DOHH2 (cell line): ENCODE measurements around the gene C9orf40.

Source experiments
- H3F3A ChIP-seq: fragments of 200-600 bp; sonication (generic), shearing (Covaris generic); 2 replicates; pipeline ENCODE4 v1.6.0; 2016; ENCODE audit warnings: antibody characterized with exemption, mild to moderate bottlenecking; ENCODE audit not compliant: control insufficient read depth, insufficient read depth
- H3K27ac ChIP-seq: fragments of 200-600 bp; sonication (generic); 2 replicates; pipeline ENCODE4 v1.5.1; 2014; ENCODE audit warnings: low read depth, mild to moderate bottlenecking, low read length, moderate library complexity
- H3K27me3 ChIP-seq: fragments of 200-600 bp; sonication (generic); 2 replicates; pipeline ENCODE4 v1.6.1; 2014; ENCODE audit warnings: mild to moderate bottlenecking, low read length, mixed read lengths; ENCODE audit not compliant: control insufficient read depth
- H3K36me3 ChIP-seq: fragments of 200-600 bp; sonication (generic); 2 replicates; pipeline ENCODE4 v1.6.1; 2014; ENCODE audit warnings: mild to moderate bottlenecking, low read length, moderate library complexity, mixed read lengths; ENCODE audit not compliant: control insufficient read depth
- H3K4me1 ChIP-seq: fragments of 200-600 bp; sonication (generic); 2 replicates; pipeline ENCODE4 v1.6.1; 2014; ENCODE audit warnings: mild to moderate bottlenecking, low read length, mixed read lengths; ENCODE audit not compliant: control insufficient read depth
- H3K4me2 ChIP-seq: fragments of 200-600 bp; sonication (generic); 2 replicates; pipeline ENCODE4 v1.6.0; 2014; ENCODE audit warnings: mild to moderate bottlenecking, low read length, moderate library complexity
- H3K4me3 ChIP-seq: fragments of 200-600 bp; sonication (generic); 2 replicates; pipeline ENCODE4 v1.5.1; 2014; ENCODE audit warnings: mild to moderate bottlenecking, low read length, mixed read lengths
- H3K79me2 ChIP-seq: fragments of 200-600 bp; sonication (generic); 2 replicates; pipeline ENCODE4 v1.6.1; 2014; ENCODE audit warnings: mild to moderate bottlenecking, low read length, mixed read lengths; ENCODE audit not compliant: control insufficient read depth
- H3K9me2 ChIP-seq: fragments of 200-600 bp; sonication (generic); replicated peaks from 2 replicates; pipeline ENCODE4 v1.6.1; 2014; ENCODE audit warnings: mild to moderate bottlenecking, low read length, mixed read lengths; ENCODE audit not compliant: control insufficient read depth
- H3K9me3 ChIP-seq: fragments of 200-600 bp; sonication (generic); 2 replicates; pipeline ENCODE4 v1.6.1; 2014; ENCODE audit warnings: antibody characterized with exemption, low read length, mixed read lengths; ENCODE audit not compliant: control insufficient read depth, insufficient read depth
- H4K20me1 ChIP-seq: fragments of 200-600 bp; sonication (generic); 2 replicates; pipeline ENCODE4 v1.6.0; 2014; ENCODE audit warnings: low read depth, mild to moderate bottlenecking, antibody characterized with exemption, low read length, moderate library complexity; ENCODE audit not compliant: control insufficient read depth, insufficient read depth
- EZH2phosphoT487 ChIP-seq: fragments of 200-600 bp; sonication (generic); IDR thresholded peaks from 2 replicates; pipeline ENCODE4 v1.6.1; 2017; ENCODE audit warnings: borderline replicate concordance, mild to moderate bottlenecking, antibody characterized with exemption, low read length, moderate library complexity, mixed read lengths
- TF ChIP-seq, protein P1 (sequence below): fragments of 200-600 bp; sonication (generic); IDR thresholded peaks from one replicate; pipeline ENCODE4 v1.5.1; 2014; ENCODE audit warnings: antibody characterized with exemption, mild to moderate bottlenecking, low read depth, low read length; ENCODE audit not compliant: poor library complexity, severe bottlenecking

C9orf40 gene

GRCh38 chr9:74920944-74921626, 31.6 kb downstream of the C9orf40 start:
- Histone ChIP-seq H3K79me2 (no peaks in the 10 kb centered on the region), H3K27me3 (no peaks in the 10 kb centered on the region), H4K20me1 (no peaks in the 10 kb centered on the region), H3K4me2 (no peak overlapping the region), H3F3A (no peaks in the 10 kb centered on the region), H3K4me3 (no peak overlapping the region), H3K27ac (no peak overlapping the region), H3K4me1 (no peaks in the 10 kb centered on the region), H3K9me2 (no peaks in the 10 kb centered on the region), H3K36me3 (no peaks in the 10 kb centered on the region), H3K9me3 (no peaks in the 10 kb centered on the region)
- TF ChIP-seq, protein P1, sequence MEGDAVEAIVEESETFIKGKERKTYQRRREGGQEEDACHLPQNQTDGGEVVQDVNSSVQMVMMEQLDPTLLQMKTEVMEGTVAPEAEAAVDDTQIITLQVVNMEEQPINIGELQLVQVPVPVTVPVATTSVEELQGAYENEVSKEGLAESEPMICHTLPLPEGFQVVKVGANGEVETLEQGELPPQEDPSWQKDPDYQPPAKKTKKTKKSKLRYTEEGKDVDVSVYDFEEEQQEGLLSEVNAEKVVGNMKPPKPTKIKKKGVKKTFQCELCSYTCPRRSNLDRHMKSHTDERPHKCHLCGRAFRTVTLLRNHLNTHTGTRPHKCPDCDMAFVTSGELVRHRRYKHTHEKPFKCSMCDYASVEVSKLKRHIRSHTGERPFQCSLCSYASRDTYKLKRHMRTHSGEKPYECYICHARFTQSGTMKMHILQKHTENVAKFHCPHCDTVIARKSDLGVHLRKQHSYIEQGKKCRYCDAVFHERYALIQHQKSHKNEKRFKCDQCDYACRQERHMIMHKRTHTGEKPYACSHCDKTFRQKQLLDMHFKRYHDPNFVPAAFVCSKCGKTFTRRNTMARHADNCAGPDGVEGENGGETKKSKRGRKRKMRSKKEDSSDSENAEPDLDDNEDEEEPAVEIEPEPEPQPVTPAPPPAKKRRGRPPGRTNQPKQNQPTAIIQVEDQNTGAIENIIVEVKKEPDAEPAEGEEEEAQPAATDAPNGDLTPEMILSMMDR: no peak
- TF ChIP-seq EZH2phosphoT487: no peak

DNA sequence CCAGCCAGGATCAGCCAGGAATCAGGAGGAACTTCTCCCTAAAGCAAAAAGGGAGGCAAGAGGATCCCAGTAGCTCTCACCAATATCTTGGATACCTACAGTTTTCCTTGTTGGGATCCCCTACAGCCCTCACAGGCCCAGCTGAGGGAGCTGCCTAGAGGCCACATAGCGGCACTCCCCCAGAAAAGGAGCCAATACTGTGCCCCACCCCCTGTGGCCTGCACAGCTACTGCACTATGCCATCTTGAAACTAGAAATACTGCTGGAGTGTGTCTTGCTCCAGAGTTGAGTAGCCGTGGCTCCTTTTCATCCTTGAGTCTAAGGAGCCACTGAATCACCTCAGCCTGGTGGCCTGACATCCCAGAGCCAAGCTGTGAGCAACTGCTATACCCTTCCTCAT, 42.7 kb downstream of the C9orf40 start:
- TF ChIP-seq EZH2phosphoT487: no peak
- TF ChIP-seq, protein P1: no peak
- no peaks in the 10 kb centered on the region for H4K20me1 ChIP-seq
- H3K4me2 ChIP-seq: no peak overlapping the region
- no peak overlapping the region for H3K4me3 ChIP-seq
- H3K9me2 ChIP-seq: no peaks in the 10 kb centered on the region
- H3K36me3 ChIP-seq: no peaks in the 10 kb centered on the region
- no peaks in the 10 kb centered on the region for H3K4me1 ChIP-seq
- H3K27me3 ChIP-seq: 0 out of 2 replicates have a peak, but pooled peaks cover 3% of the 10 kb centered on the region
- no peaks in the 10 kb centered on the region for H3K79me2 ChIP-seq
- no peak overlapping the region for H3K27ac ChIP-seq
- H3K9me3 ChIP-seq: no peaks in the 10 kb centered on the region
- no peaks in the 10 kb centered on the region for H3F3A ChIP-seq

DNA sequence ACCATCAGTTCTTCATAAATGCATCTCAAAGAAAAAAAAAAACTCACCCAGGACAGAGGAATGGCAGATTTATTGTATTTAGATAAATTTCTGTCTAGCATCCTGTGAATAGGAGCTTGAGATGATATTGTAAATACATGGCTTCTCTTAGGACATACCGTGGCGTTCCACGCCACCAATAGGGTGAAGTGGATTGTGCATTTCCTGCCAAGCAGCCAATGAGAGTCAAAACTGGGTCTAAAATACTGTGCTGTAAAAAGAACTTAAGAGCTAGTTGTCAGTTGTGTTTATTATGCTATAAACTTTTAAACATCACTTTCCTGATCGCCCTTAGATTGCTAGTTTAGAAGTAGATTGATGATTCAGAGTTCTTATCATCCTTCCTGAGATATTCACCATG, 44.0 kb downstream of the C9orf40 start:
- no peak overlapping the region for H3K4me2 ChIP-seq
- H3F3A ChIP-seq: no peaks in the 10 kb centered on the region
- no peak overlapping the region for H3K4me3 ChIP-seq
- no peaks in the 10 kb centered on the region for H3K79me2 ChIP-seq
- H3K9me2 ChIP-seq: no peaks in the 10 kb centered on the region
- TF ChIP-seq EZH2phosphoT487: no peak
- TF ChIP-seq, protein P1: no peak
- H3K27ac ChIP-seq: no peak overlapping the region
- H3K27me3 ChIP-seq: 0 out of 2 replicates have a peak, but pooled peaks cover 3% of the 10 kb centered on the region
- H3K4me1 ChIP-seq: no peaks in the 10 kb centered on the region
- H3K9me3 ChIP-seq: no peaks in the 10 kb centered on the region
- H3K36me3 ChIP-seq: no peaks in the 10 kb centered on the region
- no peaks in the 10 kb centered on the region for H4K20me1 ChIP-seq
